Midbrain (tissue), 1 donor: ENCODE measurements around the gene ESRRA.
A peak's percentile ranks its signal among the peaks of the same experiment; 100 is the strongest.

Source experiments
- DNase-seq: peaks from one replicate; lab custom pipeline; 2025; lab: John Stamatoyannopoulos, UW

ESRRA gene

DNA sequence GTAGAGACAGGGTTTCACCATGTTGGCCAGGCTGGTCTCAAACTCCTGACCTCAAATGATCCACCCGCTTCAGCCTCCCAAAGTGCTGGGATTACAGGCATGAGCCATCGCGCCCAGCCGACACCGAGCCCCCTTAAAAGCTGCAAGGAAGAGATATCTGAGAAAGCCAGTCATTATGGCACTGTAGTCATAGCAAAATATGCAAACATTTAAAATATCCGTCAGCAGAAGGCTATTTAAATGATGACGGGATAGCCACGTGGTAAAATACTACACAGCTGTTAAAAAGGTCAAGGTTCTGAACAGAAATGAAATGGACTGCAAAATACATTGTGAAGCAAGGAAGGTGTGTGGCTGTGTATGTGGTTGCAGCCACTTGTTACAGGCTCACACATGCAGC lies 28.2 kb downstream of the ESRRA start:
- DNase-seq, result no peak

DNA sequence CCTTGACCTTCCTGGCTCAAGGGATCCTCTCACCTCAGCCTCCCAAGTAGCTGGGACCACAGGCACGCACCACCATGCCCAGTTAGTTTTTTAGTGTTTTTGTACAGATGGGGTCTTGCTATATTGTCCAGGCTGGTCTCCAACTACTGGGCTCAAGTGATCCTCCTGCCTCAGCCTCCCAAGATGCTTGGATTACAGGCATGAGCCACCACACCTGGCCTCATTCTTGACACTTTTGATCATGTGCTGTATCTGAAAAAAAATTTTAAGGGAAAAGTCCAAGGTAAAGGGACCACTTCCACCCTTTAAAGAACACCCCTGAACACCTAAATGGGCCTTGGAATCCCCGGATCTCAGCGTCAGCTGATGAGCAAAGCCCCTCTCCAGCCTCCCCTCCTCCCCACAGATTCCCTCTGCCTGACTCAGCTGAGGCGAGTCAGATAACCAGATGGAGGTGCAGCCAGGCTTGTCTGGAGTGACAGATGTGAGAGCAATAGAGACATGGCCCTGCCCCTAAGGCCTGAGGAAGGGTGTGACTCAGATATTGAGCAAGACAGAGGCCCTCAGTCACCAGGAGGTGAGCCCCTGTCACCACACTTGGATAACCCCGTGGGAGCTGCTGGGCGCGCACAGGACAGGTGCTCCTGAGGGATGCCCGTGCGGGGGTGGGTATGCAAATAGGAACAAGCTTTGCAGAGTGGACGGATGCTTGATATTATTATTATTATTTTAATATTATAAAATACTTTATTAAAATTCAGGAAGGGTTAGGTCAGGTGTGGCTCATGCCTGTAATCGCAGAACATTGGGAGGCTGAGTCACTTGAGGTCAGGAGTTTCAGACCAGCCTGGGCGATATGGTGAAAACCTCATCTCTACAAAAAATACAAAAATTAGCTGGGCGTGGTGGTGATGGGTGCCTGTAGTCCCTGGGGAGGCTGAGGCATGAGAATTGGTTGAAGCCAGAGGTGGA lies 29.7 kb downstream of the ESRRA start:
- DNase-seq, result no peak

DNA sequence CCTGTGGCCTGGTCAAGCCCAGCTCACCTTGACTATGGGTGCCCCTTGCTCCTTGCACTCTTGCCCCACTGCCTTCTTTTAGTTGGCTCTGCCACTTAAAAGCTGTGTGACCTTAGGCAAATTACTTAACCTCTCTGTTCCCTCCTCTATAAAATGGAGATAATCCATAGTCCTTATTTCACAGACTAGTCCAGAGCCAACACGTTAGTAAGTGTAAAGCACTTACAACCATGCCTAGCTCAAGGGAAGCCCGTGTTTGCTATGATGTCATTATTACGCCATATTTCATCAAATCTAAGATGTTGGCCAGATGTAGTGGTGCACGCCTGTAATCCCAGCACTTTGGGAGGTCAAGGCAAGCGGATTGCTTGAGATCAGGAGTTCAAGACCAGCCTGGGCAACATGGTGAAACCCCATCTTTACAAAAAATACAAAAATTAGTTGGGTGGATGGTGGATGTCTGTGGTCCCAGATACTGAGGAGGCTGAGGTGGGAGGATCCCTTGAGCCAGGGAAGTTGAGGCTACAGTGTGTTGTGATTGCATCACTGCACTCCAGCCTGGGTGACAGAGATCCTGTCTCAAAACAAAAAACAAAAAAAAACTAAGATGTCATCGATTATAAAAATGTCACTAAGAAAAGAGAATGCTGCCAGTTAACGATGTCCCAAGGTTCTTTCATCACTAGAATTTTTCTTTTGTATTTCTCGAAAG lies 32.4 kb downstream of the ESRRA start:
- no peak for DNase-seq

DNA sequence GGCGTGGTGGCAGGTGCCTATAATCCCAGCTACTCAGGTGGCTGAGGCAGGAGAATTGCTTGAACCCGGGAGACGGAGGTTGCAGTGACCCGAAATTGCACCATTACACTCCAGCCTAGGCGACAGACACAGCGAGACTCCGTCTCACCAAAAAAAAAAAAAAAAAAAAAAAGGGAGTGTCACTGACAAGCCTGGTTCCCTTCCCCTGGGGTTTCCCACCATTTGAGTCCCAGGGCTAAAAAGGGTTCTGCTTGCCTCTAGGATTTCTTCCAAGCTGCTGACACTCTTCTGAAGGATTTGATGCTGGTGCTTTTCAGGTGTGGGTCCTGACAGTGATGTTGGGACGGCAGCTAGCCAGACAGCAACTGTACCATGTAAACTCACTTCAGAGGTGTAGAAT lies 33.4 kb downstream of the ESRRA start:
- DNase-seq, result no peak

DNA sequence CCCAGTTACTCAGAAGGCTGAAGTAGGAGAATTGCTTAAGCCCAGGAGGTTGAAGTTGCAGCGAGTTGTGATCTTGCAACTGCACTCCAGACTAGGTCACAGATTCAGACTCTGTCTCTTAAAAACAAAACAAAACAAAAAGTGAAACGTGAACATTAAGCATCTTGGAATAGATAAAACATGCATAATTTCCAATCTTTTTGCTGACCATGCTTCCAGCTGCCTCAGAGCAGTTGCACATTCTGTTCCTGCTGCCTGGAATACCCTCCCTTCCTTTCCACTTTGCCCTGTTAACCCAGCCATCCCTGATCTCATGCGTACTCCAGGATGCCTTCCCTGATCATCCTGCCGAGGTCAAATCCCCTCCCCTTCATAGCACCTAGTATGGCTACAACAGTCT lies 34.0 kb downstream of the ESRRA start:
- no peak for DNase-seq

DNA sequence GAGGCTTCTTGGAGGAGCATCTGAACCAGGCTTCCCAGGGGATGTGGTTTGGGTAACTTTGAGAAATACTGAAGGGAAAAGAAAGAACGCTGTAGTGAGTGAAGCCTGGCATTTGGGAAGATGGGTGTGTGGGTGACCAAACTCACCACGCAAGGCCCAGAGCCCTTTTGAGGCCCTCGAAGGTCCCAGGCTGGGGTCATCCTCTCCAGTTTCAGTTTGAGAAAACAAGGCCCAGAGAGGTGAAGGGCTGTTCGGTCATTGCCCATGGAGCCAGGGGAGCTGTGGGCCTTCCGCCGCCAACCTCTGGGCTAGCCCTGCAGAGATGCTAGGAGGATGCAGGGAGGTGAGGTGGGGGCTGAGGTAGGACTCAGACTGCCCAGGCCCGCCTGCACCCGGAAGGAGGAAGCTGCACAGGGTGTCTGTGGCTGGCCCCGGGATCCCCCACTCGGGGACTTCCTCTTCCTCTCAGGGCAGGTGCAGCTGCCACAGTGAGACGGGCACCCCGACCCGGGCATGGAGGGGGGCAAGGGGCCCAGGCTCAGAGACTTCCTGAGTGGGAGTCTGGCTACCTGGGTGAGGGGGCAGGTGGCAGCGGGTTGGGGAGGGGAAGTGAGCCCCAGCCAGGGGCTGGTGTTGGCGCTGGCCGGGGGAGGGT lies 34.6 kb downstream of the ESRRA start, which contains the start of gene CCDC88B:
CCDC88B (plus strand) TSS at position 451 of the 655 bp plus-strand sequence; CDS start at position 514, 63 bp downstream.
- DNase-seq, result no peak

DNA sequence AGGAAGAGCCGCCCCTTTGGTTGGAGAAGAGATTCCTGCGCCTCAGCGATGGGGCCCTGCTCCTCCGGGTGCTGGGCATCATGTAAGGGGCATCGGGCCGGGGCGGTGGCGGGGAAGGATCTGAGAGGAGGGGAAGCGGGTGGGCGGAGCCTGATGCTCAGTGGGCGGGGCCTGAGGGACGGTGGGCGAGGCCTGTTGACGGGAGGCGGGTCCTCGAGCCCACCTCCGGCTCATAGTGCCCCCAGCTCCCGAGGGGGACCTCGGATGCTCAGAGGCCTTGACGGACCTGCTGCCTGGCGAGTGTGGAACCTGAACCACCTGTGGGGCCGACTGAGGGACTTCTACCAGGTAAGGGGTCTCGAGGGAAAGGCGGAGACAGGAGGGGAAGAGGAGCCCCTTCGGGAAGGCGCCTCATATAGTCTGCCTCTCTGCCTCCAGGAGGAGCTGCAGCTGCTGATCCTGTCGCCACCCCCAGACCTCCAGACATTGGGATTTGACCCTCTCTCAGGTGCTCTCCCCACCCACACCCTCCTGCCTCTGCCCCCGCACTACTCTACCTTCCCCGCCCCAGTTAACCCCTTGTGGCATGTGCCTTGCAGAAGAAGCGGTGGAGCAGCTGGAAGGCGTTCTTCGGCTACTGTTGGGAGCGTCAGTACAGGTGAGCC lies 35.5 kb downstream of the ESRRA start:
- DNase-seq, result no peak

DNA sequence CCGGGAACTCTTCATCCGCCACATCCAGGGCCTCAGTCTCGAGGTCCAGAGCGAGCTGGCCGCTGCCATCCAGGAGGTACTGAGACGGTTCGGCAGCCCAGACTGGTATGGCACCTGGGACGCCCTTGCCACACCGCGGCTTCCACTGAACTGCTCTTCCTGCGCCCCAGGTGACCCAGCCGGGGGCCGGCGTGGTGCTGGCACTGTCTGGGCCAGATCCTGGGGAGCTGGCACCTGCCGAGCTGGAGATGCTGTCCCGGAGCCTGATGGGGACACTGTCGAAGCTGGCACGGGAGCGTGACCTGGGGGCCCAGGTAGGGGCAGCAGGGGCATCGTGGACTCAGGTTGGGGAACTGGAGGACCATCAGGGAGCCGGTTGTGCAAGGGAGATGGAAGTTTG lies 36.1 kb downstream of the ESRRA start:
- DNase-seq, result no peak

DNA sequence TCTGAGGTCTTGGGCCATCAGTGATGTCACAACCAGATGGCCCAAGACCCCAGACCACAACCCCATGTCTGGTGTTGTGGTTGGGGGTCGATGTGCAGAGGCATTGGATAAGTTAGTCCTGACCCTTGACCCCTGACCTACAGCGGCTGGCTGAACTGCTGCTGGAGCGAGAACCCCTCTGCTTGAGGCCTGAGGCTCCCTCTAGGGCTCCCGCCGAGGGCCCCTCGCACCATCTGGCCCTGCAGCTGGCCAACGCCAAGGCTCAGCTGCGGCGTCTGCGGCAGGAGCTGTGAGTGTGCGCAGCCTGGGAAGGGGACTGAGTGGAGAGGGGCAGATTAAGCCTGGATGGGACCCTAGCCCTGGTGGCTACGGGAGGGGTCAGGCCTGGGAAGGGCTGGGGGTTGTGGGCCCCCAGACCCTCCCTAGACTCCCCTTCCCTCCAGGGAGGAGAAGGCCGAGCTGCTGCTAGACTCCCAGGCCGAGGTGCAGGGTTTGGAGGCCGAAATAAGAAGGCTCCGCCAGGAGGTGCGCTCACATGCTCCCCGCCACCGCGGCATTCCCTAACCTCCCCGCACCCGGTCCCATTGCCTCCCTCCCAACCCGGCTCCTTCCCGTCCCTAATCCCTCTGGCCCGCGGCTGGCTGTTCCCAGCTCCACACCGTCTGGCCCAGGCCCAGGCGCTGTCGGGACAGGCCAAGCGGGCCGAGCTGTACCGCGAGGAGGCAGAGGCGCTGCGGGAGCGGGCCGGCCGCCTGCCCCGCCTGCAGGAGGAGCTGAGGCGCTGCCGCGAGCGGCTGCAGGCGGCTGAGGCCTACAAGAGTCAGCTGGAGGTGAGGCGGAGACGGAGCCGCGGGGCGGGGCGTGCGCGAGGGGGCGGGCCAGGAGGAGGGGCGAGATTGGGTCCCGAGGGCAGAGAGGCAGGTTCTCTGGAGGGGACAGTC lies 36.8 kb downstream of the ESRRA start:
- peak; percentile 67 for DNase-seq

DNA sequence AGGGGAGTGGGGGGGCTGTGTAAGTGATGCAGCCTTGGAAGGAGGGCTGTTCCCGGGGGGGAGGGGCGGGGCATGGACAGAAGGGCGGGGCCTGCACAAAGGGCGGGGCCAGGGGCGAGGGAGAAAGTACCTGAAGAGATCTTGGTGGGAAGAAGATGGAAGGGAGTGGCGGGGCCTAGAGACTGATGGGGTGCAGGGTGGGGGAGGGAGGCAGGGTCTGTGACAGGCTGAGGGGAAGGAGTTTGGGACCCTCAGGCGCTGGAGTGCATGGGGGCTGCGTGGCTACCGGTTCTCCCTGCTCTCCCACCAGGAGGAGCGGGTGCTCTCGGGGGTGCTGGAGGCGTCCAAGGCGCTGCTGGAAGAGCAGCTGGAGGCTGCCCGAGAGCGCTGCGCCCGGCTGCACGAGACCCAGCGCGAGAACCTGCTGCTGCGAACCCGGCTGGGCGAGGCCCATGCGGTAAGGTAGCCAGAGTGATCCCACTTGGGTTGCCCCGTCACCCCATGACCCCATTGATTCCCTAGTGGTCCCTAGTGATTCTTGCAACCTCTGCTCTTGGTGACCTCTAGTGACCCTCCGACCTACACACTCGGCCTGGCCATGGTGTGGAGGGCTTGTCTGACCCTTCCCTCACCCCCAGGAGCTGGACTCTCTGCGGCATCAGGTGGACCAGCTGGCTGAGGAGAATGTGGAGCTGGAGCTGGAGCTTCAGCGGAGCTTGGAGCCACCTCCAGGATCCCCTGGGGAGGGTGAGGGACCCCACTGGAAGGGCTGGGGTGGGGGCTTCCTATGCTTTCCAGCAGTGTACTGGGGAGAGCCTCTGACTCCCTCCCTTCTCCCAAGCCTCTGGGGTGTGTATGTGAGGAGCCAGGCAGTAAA lies 37.8 kb downstream of the ESRRA start:
- no peak for DNase-seq

DNA sequence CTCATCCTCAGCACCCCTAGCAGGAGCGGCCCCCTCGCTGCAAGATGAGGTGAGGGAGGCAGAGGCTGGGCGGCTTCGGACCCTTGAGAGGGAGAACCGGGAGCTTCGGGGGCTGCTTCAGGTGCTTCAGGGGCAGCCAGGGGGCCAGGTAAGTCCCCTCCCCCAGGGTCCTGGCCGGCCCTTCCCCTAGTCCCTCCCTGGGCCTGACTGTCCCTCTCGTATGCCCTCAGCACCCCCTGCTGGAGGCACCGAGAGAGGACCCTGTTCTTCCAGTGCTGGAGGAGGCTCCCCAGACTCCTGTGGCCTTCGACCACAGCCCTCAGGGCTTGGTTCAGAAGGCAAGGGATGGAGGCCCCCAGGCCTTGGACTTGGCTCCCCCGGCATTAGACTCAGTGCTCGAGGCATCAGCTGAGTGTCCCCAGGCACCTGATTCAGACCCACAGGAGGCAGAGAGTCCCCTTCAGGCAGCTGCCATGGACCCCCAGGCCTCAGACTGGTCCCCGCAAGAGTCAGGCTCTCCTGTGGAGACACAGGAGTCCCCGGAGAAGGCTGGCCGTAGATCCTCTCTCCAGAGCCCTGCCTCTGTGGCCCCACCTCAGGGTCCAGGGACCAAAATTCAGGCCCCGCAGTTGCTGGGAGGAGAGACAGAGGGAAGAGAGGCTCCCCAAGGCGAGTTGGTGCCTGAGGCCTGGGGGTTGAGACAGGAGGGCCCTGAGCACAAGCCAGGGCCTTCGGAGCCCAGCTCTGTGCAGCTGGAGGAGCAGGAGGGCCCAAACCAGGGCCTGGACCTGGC lies 38.6 kb downstream of the ESRRA start:
- DNase-seq, result no peak

DNA sequence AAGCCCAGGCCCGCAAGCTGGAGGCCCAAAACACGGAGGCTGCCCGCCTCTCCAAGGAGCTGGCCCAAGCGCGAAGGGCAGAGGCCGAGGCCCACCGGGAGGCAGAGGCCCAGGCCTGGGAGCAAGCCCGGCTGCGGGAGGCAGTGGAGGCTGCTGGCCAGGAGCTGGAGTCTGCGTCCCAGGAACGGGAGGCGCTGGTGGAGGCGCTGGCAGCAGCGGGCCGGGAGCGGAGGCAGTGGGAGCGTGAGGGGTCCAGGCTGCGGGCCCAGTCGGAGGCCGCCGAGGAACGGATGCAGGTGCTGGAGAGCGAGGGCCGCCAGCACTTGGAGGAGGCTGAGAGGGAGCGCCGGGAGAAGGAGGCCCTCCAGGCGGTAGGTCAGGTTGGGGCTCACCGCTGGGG lies 39.5 kb downstream of the ESRRA start:
- no peak for DNase-seq

DNA sequence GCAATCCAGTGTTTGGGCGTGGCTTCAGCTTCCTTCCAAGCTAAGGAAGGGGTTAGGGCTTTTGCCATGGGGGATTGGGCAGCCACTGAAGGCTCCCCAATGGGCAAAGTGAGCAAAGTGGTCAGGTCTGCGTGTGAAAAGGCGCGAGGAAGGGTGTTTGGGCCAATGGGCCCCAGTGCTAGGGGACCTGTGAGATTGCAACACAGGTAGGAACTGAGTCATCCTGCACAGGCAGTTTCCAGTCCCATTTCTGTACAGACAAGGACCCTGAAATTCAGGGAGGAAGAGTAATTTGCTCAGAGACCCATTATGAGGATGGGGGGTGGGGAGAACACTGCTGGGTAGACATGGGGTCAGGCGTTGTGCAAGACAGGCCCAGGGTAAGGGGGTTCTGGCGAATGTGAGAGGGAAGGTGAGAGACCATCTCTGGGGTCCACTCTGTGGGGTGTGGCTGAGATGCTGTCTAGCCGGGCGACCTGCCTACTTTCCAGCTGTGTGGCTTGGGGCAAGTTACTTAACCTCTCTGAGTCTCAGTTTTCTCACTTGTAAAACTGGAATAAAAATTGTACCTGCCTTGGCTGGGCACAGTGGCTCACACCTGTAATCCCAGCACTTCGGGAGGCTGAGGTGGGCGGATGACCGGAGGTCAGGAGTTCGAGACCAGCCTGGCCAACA lies 42.0 kb downstream of the ESRRA start:
- DNase-seq, result no peak

DNA sequence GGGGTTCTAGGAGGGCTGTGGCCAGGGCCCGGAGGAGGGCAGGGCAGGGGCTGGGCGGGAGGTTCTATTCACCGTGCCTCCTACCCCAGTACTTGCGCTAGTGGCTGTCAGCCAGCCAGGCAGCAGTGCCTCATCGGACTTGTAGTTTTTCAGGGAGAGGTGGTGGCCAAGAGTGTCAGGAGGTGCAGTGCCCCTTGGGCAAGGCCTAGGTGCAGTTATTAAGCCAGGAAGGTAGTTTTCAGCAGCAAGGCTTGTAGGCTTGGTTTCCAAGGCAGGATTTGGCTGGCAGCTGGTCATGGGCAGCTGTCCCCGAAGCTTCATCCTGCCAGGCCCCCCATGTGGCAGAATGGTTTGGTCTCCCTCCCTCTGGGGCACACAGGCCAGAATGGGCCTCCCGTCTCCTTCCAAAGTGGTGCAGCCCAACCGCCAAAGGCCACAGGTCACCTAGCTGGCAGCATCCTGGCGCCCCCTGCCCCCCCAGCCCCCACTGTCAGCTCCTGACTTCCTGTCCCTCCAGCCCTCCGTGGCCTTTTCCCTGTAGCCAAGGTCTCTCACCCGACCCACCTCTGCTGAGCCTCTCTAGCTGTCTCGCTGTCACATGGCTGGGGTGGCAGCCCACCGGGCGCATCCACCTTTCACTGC lies 43.2 kb downstream of the ESRRA start:
- DNase-seq, result no peak

DNA sequence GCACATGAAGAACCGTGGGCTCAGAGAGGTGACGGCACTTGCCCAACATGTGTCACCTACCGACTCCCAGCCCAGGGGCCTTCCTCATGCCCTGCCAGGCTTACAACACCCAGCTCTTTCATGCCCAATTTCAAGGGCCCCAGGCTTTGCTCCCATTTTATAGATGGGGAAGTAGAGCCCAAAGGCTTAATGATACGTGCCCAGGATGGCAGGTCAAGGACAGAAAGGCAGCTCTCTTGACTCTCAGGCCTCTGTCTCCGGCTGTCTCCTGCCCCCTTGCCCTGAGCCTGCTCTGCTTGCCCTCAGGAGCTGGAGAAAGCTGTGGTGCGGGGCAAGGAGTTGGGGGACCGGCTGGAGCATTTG lies 43.7 kb downstream of the ESRRA start:
- DNase-seq, result no peak

DNA sequence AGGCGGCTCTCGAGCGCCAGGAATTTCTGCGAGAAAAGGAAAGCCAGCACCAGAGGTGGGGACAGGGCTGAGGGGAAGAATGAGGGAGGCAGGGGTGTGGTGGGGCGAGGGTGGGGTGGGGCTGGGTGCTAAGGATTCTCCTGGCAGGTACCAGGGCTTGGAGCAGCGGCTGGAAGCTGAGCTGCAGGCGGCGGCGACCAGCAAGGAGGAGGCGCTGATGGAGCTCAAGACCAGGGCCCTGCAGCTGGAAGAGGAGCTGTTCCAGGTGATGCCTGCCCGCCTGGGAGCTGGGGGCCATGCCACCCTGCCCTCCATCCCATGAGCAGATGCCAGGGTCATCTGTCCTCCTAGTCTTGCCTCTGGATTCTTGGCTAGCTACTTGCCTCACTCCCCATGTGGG lies 44.1 kb downstream of the ESRRA start:
- DNase-seq, result no peak

DNA sequence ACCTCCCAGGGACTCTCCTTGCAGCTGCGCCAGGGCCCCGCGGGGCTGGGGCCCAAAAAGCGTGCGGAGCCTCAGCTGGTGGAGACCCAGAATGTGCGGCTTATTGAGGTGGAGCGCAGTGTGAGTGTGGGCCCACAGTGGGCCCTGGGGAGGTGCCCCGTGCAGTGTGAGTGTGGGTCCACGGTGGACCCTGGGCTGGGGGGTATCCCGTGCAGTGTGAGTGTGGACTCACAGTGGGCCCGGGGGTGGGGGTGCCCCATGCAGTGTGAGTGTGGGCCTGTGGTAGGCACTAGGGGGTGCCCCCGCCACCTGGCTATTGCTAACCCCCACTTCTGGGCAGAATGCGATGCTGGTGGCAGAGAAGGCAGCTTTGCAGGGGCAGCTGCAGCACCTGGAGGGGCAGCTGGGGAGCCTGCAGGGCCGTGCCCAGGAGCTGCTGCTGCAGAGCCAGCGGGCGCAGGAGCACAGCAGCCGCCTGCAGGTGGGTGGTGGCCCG lies 45.9 kb downstream of the ESRRA start:
- DNase-seq, result no peak
